Endothelial cell (in vitro differentiated cells): Measurements from ENCODE around the gene POMGNT2. TPM values are rescaled to one million over a fixed set of nuclear protein-coding genes. Genes with fewer than 3 reads are reported as not detected.
A peak's percentile ranks its signal among the peaks of the same experiment; 100 is the strongest.

Source experiments
- DNase-seq: peaks from one replicate; pipeline ENCODE4 v3.0.0; 2021; ENCODE audit warnings: low spot score
- H3K27ac Mint-ChIP-seq: one replicate; pipeline ENCODE4 v1.8.0; 2021; ENCODE audit warnings: mixed read lengths, inconsistent platforms; ENCODE audit not compliant: unreplicated experiment
- H3K27me3 Mint-ChIP-seq: one replicate; pipeline ENCODE4 v1.8.0; 2021; ENCODE audit warnings: mild to moderate bottlenecking, moderate library complexity, mixed read lengths, inconsistent platforms; ENCODE audit not compliant: unreplicated experiment
- H3K36me3 Mint-ChIP-seq: one replicate; pipeline ENCODE4 v1.8.0; 2021; ENCODE audit warnings: mild to moderate bottlenecking, low read depth, mixed read lengths, inconsistent platforms; ENCODE audit not compliant: unreplicated experiment
- H3K4me1 Mint-ChIP-seq: one replicate; pipeline ENCODE4 v1.8.0; 2021; ENCODE audit warnings: mild to moderate bottlenecking, mixed read lengths, inconsistent platforms; ENCODE audit not compliant: unreplicated experiment
- H3K4me3 Mint-ChIP-seq: one replicate; pipeline ENCODE4 v1.8.0; 2021; ENCODE audit warnings: mild to moderate bottlenecking, mixed read lengths, inconsistent platforms; ENCODE audit not compliant: unreplicated experiment
- H3K9me3 Mint-ChIP-seq: one replicate; pipeline ENCODE4 v1.8.0; 2021; ENCODE audit warnings: mixed read lengths, inconsistent platforms; ENCODE audit not compliant: unreplicated experiment
- long read RNA-seq: library from polyadenylated mRNA; unstranded; transcript quantifications from one replicate; pipeline ENCODE4 v2.0.0, GENCODE V29; 2020; ENCODE audit not compliant: unreplicated experiment
- total RNA-seq: library from RNA; stranded (reverse); fragmentation: NEBNext Ultra II Directional; extraction: Animal tissue kit (Norgen Biotek cat#: 25700); gene quantifications from one replicate; pipeline ENCODE4 v1.2.1, GENCODE V29; 2021; ENCODE audit not compliant: unreplicated experiment
- TF ChIP-seq, protein P1 (sequence below): fragments of 200-600 bp; sonication (generic); IDR thresholded peaks from one replicate; pipeline ENCODE4 v1.5.0; 2021; ENCODE audit warnings: antibody characterized with exemption; ENCODE audit not compliant: unreplicated experiment

Gene POMGNT2
- 12.1 TPM for total RNA-seq
- long read RNA-seq, transcript POMGNT2-201 (2 exons, 2,544 nt) = major isoform, 11 of 14 reads
- long read RNA-seq, partial matches to known transcripts = 0 of 14 reads
- long read RNA-seq, other reads (novel, unspliced or antisense) = 3 of 14 reads

- peaks cover 4% of the 10 kb centered on the region for H3K36me3 Mint-ChIP-seq
- DNase-seq = peak; percentile 93
- H3K4me3 Mint-ChIP-seq = peak within 1 kb of the TSS; percentile 83
- TF ChIP-seq, protein P1, sequence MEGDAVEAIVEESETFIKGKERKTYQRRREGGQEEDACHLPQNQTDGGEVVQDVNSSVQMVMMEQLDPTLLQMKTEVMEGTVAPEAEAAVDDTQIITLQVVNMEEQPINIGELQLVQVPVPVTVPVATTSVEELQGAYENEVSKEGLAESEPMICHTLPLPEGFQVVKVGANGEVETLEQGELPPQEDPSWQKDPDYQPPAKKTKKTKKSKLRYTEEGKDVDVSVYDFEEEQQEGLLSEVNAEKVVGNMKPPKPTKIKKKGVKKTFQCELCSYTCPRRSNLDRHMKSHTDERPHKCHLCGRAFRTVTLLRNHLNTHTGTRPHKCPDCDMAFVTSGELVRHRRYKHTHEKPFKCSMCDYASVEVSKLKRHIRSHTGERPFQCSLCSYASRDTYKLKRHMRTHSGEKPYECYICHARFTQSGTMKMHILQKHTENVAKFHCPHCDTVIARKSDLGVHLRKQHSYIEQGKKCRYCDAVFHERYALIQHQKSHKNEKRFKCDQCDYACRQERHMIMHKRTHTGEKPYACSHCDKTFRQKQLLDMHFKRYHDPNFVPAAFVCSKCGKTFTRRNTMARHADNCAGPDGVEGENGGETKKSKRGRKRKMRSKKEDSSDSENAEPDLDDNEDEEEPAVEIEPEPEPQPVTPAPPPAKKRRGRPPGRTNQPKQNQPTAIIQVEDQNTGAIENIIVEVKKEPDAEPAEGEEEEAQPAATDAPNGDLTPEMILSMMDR = no peak
- H3K27ac Mint-ChIP-seq = no peak within 1 kb of the TSS
- H3K4me1 Mint-ChIP-seq = peaks cover 2% of the 10 kb centered on the region
- H3K27me3 Mint-ChIP-seq = peaks cover 8% of the 10 kb centered on the region
- no peaks in the 10 kb centered on the region for H3K9me3 Mint-ChIP-seq
These were observed at the start of gene POMGNT2 for GRCh38 chr3:43105596-43106292. TSS of gene POMGNT2 (minus strand) at chr3:43106079. CDS start at chr3:43081431, 24,648 bp downstream.

DNA sequence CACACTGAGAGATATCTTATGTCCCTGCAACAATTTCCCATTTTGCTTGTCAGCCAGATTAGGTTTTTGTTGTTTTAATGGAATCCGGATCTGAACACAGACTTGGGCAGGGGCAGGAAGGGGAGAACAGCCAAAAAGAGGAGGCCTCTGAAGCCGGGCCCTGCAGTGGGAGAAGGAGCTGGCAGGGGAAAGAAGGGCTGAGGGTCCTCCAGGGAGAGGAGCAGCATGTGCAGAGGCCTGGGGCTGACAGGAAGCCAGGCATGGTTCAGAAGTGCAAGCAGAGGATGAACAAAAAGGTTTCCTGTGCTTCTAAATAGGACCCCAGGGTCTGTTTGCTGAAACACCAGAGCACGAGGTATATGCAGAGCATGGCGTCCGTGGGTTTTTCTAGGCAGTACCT is 49.1 kb upstream of the POMGNT2 start:
- Mint-ChIP-seq H3K27me3 (peaks cover 6% of the 10 kb centered on the region), H3K36me3 (no peaks in the 10 kb centered on the region), H3K27ac (no peak overlapping the region), H3K4me1 (peaks cover 7% of the 10 kb centered on the region), H3K9me3 (no peaks in the 10 kb centered on the region), H3K4me3 (no peak overlapping the region)
- TF ChIP-seq, protein P1 = no peak
- no peak for DNase-seq

- Mint-ChIP-seq H3K27me3 (peaks cover 5% of the 10 kb centered on the region), H3K4me1 (peaks cover 7% of the 10 kb centered on the region), H3K4me3 (no peak overlapping the region), H3K9me3 (no peaks in the 10 kb centered on the region), H3K36me3 (no peaks in the 10 kb centered on the region), H3K27ac (no peak overlapping the region)
- DNase-seq = no peak
- TF ChIP-seq, protein P1 = no peak
These were observed 47.6 kb upstream of the POMGNT2 start for GRCh38 chr3:43153216-43154083.

- Mint-ChIP-seq H3K36me3 (no peaks in the 10 kb centered on the region), H3K4me3 (no peak overlapping the region), H3K9me3 (no peaks in the 10 kb centered on the region), H3K27me3 (peaks cover 5% of the 10 kb centered on the region), H3K4me1 (peaks cover 7% of the 10 kb centered on the region), H3K27ac (no peak overlapping the region)
- TF ChIP-seq, protein P1 = no peak
- no peak for DNase-seq
These were observed 46.8 kb upstream of the POMGNT2 start for GRCh38 chr3:43152649-43153048.
